Spleen (tissue), 7 donors: Measurements from ENCODE around the gene CEACAM4.

Experiments
- CTCF ChIP-seq, 11 experiments: fragments of 200-600 bp in 7 of 11; fragments of 450-650 bp in 4 of 11; sonication (generic) in 4 of 11; IDR thresholded peaks in 8 of 11; conservative IDR thresholded peaks in 3 of 11; 1 replicate in 7 of 11; 2 replicates in 4 of 11; pipeline versions ENCODE4 v1.4.0 to v1.8.0; 2016 to 2021; ENCODE audit warnings: antibody characterized with exemption in 11 of 11, inconsistent platforms in 4 of 11, mild to moderate bottlenecking in 1 of 11
- POLR2A ChIP-seq, 3 donors: fragments of 450-650 bp; IDR thresholded peaks; one replicate each; pipeline ENCODE4 v1.5.1; 2017; ENCODE audit warnings: antibody characterized with exemption in 3 of 3, mild to moderate bottlenecking in 1 of 3
- POLR2AphosphoS5 ChIP-seq, 3 donors: sonication (generic); formaldehyde crosslinking; IDR thresholded peaks; one replicate each; pipeline ENCODE4 v1.5.1; 2017; ENCODE audit warnings: antibody characterized with exemption in 3 of 3
- donor health status: DM: no; HTN: no; CAD: no; lungs with moderate emphysema.
- donor health status: DM: no; HTN: no; CAD: no.
- donor health status: DM: no; HTN: no; CAD: no.

GRCh38 chr19:41588497-41589209 lies 38.2 kb downstream of the CEACAM4 start:
- TF ChIP-seq CTCF (IDR thresholded peaks at IDR 0.05 in 8 of 11, conservative IDR thresholded peaks at IDR 0.05 in 3 of 11) (no peak), POLR2AphosphoS5 (IDR thresholded peaks at IDR 0.05) (no peak), POLR2A (IDR thresholded peaks at IDR 0.05) (no peak)
